NCI-H1694 (cell line): ENCODE results near the gene KDM7A.
"Not testable (repeated sequence)": the region's sequence is repeated elsewhere in the genome, so short reads cannot be mapped to it uniquely, and the experiment has no call there.

Experiments used
- DNase-seq: peaks from one replicate; lab custom pipeline; 2025; lab: John Stamatoyannopoulos, UW

The KDM7A gene

GRCh38 chr7:140156460-140157080 lies 20.2 kb downstream of the KDM7A start:
- no peak for DNase-seq

DNA sequence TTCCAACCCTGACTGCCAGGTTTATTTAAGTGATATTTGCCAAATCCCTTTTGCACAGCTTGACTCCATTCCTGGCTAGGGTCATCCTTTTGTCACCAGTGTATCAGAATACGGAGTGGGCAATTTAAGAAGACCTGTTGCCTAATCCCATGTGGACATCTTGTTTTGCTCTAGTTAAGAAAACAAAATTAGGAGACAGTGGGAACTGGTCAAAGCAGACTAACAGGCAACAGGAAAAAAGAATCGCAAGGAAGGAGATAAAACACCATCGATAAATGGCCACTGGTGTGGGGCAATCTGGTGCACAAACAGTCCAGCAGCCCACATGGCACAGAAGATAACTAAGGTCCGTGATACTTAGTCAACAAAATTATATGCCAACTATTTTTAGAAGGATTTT lies 21.4 kb downstream of the KDM7A start:
- no peak for DNase-seq

GRCh38 chr7:140153666-140154161 lies 23.1 kb downstream of the KDM7A start:
- no peak for DNase-seq

DNA sequence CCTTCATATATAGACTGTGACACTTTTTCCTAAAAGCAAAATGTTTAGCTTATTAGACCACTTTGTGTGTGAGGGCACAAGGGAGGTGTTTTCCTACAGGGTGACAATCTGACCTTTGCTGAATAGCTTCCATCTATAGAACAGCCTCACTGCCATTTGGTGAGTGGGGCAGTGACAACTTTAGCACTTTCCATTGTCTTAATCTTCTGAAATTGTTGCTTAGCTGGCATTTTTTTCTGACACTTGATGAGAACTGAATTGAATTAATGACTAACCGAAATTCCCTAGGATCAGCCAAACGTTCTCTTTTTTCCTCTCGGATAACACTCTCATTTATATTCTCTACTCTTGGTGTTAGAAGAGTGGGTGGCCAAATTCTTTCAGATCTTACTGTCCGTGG lies 30.2 kb downstream of the KDM7A start:
- no peak for DNase-seq

DNA sequence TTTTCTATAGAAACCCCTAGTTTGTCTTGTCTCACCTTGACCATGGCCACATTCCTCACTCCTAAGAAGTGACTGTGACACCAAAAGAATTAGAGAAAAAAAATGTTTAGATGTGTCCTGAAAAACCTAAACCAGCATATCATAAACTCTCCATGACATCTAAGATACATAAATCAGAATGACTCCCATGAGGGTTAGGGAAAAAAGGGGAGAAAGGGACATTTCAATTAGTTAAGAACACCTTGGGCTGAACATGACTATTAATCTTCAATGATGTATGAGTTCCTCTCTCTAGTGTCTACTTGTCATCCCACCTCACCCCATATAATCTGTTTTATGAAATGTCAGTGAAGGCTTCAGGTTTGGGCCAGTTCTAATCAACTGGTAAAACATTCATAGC lies 31.1 kb downstream of the KDM7A start:
- DNase-seq = no peak

DNA sequence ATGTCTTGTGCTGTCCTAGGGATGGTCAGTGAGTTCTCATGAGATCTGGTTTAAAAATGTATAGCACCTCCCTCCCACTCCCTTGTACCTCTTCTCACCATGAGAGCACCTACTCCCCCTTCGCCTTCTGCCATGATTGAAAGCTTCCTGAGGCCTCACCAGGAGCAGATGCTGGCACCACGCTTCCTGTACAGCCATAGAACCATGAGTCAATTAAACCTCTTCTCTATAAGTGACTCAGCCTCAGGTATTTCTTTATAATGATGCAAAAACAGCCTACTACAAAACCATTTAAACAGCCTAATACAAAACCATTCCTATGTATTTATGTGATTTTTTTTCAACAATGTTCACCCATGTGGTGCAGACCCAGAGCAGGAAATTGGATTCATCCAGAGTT lies 32.0 kb downstream of the KDM7A start:
- DNase-seq = no peak

GRCh38 chr7:140143997-140144396 lies 32.8 kb downstream of the KDM7A start:
- no peak for DNase-seq

DNA sequence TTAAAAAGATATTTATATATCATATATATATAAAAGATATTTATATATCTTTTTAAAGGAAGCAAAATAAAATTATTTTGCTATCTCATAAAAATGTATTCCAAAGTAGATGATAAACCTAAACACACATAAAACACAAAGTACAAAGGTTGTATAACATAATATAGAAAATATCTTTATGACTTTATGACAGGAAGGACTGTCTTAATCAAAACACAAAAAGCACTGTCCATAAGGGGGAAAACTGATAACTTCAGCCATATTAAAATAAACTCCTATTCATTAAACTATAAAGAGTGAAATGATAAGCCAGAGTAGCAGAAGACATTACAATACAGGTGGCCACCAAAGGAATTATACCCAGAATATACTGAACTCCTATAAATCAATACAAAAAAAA lies 34.8 kb downstream of the KDM7A start:
- no peak for DNase-seq

GRCh38 chr7:140141256-140141655 lies 35.5 kb downstream of the KDM7A start:
- DNase-seq = no peak

DNA sequence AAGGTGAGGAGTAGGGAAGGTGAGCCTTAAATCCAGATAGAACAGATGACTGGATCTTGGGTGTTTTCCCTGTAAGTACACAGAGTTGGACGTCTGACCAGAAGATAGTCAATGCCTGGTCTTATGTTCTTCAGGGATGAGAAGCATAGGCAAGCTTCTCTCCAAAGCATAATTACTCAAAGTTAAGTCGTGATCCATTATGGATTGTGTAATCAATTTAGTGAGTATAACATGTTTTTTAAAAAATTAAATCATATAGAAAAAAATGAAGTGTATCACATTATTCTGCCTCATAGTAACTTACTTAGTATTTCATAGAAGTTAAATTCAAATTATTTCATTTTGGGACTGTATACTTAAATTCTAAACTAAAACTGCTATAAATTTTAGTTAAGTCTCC lies 39.7 kb downstream of the KDM7A start:
- no peak for DNase-seq

DNA sequence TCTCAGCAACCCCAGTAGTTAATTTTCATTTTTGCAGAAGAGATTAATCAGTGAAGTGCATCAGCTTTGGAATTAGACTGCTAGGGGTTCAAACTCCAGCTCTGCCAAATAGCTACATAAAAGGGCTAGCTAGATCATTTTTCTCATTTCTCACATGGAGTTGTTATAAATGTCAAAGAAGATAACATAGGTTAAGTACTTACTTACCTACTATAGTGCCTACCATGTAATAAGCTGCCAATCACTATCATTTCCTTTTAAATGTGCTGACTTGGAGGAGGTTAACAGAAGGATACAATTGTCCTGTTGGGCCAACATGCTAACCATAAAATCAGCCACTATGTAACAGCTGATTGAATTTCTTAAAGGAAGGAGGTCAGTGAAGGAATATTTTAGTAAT lies 40.7 kb downstream of the KDM7A start:
- DNase-seq = no peak

GRCh38 chr7:140134039-140134438 lies 42.7 kb downstream of the KDM7A start:
- no peak for DNase-seq

DNA sequence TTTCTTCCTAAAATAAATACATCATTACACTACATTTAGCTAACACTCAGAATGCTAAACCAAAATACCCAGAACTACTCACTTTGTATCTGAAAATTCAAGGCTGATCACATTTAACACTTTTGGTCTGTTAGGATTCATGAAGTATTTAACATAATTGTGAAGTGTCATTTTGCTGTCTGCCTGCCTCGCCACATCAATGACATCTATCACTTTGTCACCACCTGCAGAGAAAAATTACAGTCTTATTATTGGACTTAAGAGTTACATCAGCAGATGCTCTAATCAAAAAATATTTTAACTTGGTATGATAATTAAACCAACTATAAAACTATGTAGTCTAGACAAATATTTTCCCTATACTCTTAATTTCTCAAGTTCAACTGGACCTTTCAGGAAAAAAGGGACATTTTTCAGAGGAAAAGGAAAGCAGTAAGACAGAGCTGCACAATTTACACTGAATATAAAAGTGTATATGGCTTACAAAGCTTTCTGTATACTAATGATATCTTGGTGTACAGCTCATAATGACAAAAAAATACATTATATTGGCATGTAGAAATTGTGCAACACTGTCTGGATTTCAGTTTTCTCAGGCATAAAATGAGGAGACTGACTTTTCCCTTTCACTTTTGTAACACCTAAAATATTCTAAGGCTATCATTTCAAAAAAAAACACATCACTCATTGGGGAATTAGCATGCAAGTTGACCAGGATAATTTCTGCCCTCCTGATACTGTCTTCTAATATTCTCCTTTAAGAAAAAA lies 49.2 kb downstream of the KDM7A start:
- DNase-seq = no peak

DNA sequence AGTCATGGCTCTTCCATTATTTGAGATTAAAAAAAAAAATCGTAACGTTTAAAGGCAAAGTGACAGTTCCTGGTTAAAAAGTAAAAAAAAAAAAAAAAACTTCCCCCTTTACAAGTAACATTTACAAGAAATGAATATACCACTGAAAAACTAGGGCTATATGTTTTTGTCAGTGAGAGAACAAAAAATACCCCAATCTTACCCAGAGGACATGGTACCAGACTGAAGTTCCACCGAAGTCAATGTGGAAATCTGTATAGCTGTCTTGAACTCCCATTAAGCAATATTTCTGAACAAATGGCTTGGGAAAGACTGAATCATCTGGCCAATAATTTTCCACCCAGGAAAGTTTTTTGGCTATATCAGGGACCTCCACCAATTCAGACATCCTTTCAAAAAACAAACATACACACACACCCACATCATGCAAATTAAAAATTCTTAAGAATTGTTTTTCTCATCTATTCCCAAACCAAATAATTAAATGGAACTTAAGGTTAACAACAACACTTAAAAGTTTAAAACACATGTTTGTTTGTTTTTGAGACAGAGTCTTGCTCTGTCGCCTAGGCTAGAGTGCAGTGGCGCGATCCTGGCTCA lies 50.2 kb downstream of the KDM7A start:
- no peak for DNase-seq

- no peak for DNase-seq
Observed at GRCh38 chr7:140122965-140123364, 53.8 kb downstream of the KDM7A start.

DNA sequence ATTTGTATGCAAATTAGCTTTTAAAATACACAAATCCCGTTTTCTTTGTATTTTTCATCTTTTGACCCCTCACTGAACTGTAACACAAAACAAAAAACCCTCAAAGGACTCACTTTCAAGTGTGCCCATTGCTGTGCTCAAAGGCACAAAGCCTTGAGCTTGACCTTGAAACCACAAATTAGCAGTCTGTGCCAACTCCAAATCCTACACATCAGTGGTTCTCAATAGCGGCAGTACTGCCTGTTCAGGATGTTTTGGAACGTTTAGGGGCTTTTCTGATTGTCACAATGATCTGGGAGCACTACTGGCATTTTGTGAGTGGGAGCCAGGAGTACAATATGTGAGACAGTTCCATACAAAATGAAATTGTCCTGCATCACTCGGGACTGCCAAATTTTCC lies 55.5 kb downstream of the KDM7A start:
- DNase-seq = no peak

DNA sequence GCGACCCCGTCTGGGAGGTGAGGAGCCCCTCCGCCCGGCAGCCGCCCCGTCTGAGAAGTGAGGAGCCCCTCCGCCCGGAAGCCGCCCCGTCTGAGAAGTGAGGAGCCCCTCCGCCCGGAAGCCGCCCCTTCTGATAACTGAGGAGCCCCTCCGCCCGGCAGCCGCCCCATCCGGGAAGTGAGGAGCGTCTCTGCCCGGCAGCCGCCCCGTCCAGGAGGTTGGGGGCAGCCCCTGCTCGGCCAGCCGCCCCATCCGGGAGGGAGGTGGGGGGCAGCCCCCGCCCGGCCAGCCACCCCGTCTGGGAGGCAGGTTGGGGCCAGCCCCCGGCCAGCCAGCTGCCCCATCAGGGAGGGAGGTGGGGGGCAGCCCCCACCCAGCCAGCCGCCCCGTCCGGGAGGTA lies 62.0 kb downstream of the KDM7A start:
- DNase-seq = not testable (repeated sequence)

DNA sequence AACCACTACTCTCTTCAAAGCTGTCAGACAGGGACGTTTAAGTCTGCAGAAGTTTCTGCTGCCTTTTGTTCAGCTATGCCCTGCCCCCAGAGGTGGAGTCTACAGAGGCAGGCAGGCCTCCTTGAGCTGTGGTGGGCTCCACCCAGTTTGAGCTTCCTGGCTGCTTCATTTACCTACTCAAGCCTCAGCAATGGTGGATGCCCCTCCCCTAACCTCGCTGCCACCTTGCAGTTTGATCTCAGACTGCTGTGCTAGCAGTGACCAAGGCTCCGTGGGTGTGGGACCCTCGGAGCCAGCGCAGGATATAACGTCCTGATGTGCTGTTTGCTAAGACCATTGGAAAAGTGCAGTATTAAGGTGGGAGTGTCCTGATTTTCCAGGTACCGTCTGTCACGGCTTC lies 68.0 kb downstream of the KDM7A start:
- DNase-seq = not testable (repeated sequence)

DNA sequence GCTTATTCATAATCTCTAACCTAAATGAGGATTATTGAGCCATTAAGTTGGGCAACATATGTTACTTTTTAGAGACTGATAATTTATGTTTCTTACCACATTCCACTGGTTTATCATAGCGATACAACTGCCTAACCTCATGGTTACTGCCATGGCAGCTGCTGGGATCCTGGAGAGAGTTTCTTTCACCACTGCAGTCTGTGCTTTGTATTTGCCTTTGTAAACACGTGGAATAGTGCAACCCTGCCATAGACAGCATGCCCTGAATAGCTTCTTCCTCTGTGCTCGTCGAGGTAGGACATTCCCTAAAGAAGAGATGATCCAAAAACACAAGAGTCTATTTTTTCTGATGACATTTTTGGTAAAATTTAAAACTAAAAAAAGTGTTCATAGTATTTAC lies 80.3 kb downstream of the KDM7A start:
- DNase-seq = no peak

DNA sequence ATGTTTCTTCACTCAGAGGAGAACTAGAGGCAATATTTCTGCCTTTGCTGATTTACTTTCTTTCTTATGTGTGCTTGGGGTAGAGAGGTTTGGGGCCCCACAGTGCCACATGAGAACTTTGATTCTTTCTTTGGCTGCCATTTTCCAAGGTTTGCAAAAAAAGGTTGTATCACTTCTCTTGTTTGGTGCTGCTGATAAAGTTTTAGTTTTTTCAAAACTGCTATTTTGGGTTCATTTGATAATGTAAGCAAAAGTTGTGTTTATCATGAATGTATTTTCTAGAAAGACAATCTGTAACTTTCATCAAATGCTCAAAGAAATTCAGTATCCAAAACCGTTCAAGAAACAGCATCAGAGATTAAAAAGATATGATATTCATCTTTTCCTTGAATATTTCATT lies 83.4 kb downstream of the KDM7A start:
- no peak for DNase-seq

DNA sequence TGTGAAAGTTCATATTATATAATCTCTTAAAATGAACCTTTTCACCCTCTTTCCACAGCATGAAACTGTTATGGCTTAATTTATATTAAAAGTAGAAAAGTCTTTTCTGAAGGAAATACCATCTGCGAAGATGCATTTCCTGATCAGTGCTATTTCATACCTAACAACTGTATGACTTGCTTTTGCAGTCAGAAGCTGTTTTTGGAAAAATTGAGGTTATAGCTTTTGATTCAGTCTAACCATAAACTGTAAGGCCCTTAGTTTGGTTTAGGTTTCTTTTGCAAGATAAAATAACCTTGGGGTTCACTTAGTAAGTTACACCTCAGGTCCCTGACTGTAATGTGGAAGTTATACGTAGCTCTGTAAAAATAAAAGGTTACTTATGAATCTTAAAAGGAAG lies 91.3 kb downstream of the KDM7A start:
- DNase-seq = no peak

DNA sequence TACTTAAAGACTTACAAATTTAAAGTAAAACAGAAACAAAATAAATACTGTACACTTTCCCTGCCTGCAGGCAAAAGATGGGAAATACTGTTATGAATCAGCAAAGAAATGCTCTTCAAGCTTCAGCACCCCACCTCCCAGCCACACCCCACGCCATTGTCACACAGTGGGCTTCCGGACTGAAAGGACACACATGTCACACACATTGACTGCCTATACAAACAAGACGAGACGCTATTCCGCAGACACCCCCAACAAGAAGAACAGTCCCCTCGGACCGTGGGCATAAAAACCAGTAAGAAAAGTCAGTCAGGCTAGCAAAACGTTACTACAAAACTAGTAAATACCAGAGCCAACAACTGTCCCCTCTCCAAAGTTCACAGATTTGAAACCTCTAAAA lies 91.8 kb downstream of the KDM7A start:
- no peak for DNase-seq

DNA sequence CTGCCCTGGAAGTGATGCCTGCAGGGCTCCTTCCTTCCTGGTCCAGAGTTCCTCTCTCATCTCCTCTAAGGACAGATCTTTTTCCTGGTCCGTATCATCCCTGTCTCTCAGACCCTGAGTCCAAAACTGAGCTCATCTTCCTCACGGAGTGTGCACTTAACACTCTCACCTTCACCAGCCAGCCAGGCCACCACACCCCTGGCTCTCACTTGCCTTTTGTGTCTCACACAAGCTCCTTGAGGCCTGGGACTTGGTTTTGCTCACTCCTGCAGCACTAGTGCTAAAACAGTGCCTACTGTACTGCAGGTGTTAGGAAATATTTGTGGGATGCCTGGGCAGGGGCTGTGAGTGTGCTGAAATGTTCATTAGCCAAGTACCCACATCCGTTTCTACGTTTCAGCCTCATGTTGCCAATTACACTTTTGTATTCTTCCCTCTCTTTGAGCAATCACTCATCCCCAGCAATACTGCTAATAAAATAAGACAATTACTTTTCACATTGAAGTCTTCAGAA lies 92.6 kb downstream of the KDM7A start:
- DNase-seq = no peak
